ENCODE data around the gene LRRD1.
"Not testable (repeated sequence)": the region's sequence is repeated elsewhere in the genome, so short reads cannot be mapped to it uniquely, and the experiment has no call there.

- TF ChIP-seq ZNF281 (CRISPR knock-in tag; IDR thresholded peaks at IDR 0.05); E2F5 (CRISPR knock-in tag; IDR thresholded peaks at IDR 0.05); FOXJ3 (CRISPR knock-in tag; IDR thresholded peaks at IDR 0.05; ENCODE audit: borderline replicate concordance); STAT6 (CRISPR knock-in tag; conservative IDR thresholded peaks at IDR 0.05; ENCODE audit: low read depth); FOXK1 (CRISPR knock-in tag; IDR thresholded peaks at IDR 0.05); CTCF (IDR thresholded peaks at IDR 0.05); MXD4 (CRISPR knock-in tag; IDR thresholded peaks at IDR 0.05; ENCODE audit: borderline replicate concordance); TP53 (CRISPR knock-in tag; IDR thresholded peaks at IDR 0.05); NR1H2 (CRISPR knock-in tag; IDR thresholded peaks at IDR 0.05); GABPB1 (CRISPR knock-in tag; IDR thresholded peaks at IDR 0.05): not testable (repeated sequence)
Measured at GRCh38 chr7:92143192-92143880, 35.6 kb downstream of the LRRD1 start.
